HepG2 (cell line): Measurements from ENCODE around the gene GRIK4.

Experiments used
- CHD2 ChIP-seq: IDR thresholded peaks from 2 replicates; pipeline ENCODE4 v1.6.1; 2011; ENCODE audit warnings: low read depth, low read length, improper control_type of control experiment
- EZH2 ChIP-seq: conservative IDR thresholded peaks from 2 replicates; pipeline ENCODE4 v1.6.1; 2012; ENCODE audit warnings: mild to moderate bottlenecking, low read depth, low read length, moderate library complexity
- FOXJ3 ChIP-seq: sonication (generic); formaldehyde crosslinking; IDR thresholded peaks from 2 replicates; pipeline ENCODE4 v1.4.0; 2020; ENCODE audit warnings: missing genetic modification reagents, mild to moderate bottlenecking, borderline replicate concordance
- NCOA2 ChIP-seq: sonication (generic); formaldehyde crosslinking; IDR thresholded peaks from 2 replicates; pipeline ENCODE4 v1.8.0; 2022; ENCODE audit warnings: inconsistent platforms
- PHF21A ChIP-seq: sonication (generic); formaldehyde crosslinking; IDR thresholded peaks from 2 replicates; pipeline ENCODE4 v1.5.0; 2020; ENCODE audit warnings: mild to moderate bottlenecking, missing genetic modification reagents
- POLR2G ChIP-seq: fragments of 200-400 bp; formaldehyde crosslinking; IDR thresholded peaks from 2 replicates; pipeline ENCODE4 v1.6.1; 2018; ENCODE audit warnings: mild to moderate bottlenecking, low read depth, low read length, moderate library complexity
- RAD21 ChIP-seq: fragments of 450-650 bp; formaldehyde crosslinking; IDR thresholded peaks from 2 replicates; pipeline ENCODE4 v1.5.0; 2020; ENCODE audit warnings: mild to moderate bottlenecking
- SAFB2 ChIP-seq: sonication (generic); formaldehyde crosslinking; IDR thresholded peaks from 2 replicates; pipeline ENCODE4 v1.5.1; 2020; ENCODE audit warnings: missing genetic modification reagents, low read depth, mild to moderate bottlenecking, borderline replicate concordance
- SETDB1 ChIP-seq: sonication (generic); formaldehyde crosslinking; IDR thresholded peaks from 2 replicates; pipeline ENCODE4 v1.5.1; 2020; ENCODE audit warnings: missing genetic modification reagents, mild to moderate bottlenecking, borderline replicate concordance
- ZNF550 ChIP-seq: sonication (generic); formaldehyde crosslinking; IDR thresholded peaks from 2 replicates; pipeline ENCODE4 v1.4.0; 2020; ENCODE audit warnings: mild to moderate bottlenecking, missing genetic modification reagents, borderline replicate concordance
- TF ChIP-seq, protein P1 (sequence below): sonication (generic); formaldehyde crosslinking; IDR thresholded peaks from 2 replicates; pipeline ENCODE4 v1.5.0; 2020; ENCODE audit warnings: missing genetic modification reagents
- TF ChIP-seq, protein P2 (sequence below): sonication (generic); formaldehyde crosslinking; IDR thresholded peaks from 2 replicates; pipeline ENCODE4 v1.5.0; 2020; ENCODE audit warnings: mild to moderate bottlenecking, missing genetic modification reagents, moderate library complexity
- TF ChIP-seq, protein P3 (sequence below): sonication (generic); formaldehyde crosslinking; IDR thresholded peaks from 2 replicates; pipeline ENCODE4 v1.5.0; 2020; ENCODE audit warnings: mild to moderate bottlenecking, missing genetic modification reagents
- TF ChIP-seq, protein P4 (sequence below): IDR thresholded peaks from 2 replicates; pipeline ENCODE4 v1.6.1; 2016

DNA sequence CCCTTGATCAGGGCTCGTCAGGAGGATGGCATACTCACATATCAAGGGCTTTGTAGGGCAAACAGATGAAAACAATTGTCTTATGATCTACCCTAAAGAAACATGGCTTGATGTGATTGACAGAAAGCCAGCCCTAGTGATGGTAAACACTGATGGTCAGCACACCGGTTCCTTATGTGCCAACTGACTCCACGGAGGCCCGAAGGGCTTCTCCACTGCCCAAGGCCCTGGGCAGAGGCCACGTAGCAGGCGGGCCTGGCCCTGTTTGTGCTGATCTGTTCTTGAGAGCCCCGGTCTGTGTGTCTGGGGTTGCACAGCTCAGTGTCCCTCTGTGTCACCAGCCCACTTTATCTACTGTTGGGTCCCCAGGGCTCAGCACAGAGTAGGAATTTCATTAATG lies 115.2 kb downstream of the GRIK4 start:
- no peak for TF ChIP-seq EZH2
- TF ChIP-seq, protein P1, sequence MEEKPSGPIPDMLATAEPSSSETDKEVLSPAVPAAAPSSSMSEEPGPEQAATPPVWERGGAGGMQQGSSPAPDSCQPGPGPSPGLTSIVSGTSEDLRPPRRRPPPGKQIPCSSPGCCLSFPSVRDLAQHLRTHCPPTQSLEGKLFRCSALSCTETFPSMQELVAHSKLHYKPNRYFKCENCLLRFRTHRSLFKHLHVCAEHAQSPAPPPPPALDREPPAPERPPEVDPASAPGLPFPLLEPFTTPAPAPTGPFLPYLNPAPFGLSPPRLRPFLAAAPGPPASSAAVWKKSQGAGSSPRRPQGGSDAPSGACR = no peak
- no peak for TF ChIP-seq POLR2G
- no peak for TF ChIP-seq FOXJ3 (CRISPR knock-in tag)
- no peak for TF ChIP-seq ZNF550
- TF ChIP-seq, protein P2, sequence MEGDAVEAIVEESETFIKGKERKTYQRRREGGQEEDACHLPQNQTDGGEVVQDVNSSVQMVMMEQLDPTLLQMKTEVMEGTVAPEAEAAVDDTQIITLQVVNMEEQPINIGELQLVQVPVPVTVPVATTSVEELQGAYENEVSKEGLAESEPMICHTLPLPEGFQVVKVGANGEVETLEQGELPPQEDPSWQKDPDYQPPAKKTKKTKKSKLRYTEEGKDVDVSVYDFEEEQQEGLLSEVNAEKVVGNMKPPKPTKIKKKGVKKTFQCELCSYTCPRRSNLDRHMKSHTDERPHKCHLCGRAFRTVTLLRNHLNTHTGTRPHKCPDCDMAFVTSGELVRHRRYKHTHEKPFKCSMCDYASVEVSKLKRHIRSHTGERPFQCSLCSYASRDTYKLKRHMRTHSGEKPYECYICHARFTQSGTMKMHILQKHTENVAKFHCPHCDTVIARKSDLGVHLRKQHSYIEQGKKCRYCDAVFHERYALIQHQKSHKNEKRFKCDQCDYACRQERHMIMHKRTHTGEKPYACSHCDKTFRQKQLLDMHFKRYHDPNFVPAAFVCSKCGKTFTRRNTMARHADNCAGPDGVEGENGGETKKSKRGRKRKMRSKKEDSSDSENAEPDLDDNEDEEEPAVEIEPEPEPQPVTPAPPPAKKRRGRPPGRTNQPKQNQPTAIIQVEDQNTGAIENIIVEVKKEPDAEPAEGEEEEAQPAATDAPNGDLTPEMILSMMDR (CRISPR knock-in tag) = no peak
- no peak for TF ChIP-seq NCOA2
- TF ChIP-seq SETDB1 (CRISPR knock-in tag) = no peak
- no peak for TF ChIP-seq RAD21
- no peak for TF ChIP-seq SAFB2 (CRISPR knock-in tag)
- TF ChIP-seq, protein P3, sequence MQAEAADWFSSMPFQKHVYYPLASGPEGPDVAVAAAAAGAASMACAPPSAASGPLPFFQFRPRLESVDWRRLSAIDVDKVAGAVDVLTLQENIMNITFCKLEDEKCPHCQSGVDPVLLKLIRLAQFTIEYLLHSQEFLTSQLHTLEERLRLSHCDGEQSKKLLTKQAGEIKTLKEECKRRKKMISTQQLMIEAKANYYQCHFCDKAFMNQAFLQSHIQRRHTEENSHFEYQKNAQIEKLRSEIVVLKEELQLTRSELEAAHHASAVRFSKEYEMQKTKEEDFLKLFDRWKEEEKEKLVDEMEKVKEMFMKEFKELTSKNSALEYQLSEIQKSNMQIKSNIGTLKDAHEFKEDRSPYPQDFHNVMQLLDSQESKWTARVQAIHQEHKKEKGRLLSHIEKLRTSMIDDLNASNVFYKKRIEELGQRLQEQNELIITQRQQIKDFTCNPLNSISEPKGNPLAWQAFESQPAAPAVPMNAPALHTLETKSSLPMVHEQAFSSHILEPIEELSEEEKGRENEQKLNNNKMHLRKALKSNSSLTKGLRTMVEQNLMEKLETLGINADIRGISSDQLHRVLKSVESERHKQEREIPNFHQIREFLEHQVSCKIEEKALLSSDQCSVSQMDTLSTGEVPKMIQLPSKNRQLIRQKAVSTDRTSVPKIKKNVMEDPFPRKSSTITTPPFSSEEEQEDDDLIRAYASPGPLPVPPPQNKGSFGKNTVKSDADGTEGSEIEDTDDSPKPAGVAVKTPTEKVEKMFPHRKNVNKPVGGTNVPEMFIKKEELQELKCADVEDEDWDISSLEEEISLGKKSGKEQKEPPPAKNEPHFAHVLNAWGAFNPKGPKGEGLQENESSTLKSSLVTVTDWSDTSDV (CRISPR knock-in tag) = no peak
- TF ChIP-seq CHD2 = no peak
- no peak for TF ChIP-seq PHF21A (CRISPR knock-in tag)
- TF ChIP-seq, protein P4, sequence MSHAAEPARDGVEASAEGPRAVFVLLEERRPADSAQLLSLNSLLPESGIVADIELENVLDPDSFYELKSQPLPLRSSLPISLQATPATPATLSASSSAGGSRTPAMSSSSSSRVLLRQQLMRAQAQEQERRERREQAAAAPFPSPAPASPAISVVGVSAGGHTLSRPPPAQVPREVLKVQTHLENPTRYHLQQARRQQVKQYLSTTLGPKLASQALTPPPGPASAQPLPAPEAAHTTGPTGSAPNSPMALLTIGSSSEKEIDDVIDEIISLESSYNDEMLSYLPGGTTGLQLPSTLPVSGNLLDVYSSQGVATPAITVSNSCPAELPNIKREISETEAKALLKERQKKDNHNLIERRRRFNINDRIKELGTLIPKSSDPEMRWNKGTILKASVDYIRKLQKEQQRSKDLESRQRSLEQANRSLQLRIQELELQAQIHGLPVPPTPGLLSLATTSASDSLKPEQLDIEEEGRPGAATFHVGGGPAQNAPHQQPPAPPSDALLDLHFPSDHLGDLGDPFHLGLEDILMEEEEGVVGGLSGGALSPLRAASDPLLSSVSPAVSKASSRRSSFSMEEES (CRISPR knock-in tag) = no peak
